Measurements from ENCODE around the gene NACAD.

DNA sequence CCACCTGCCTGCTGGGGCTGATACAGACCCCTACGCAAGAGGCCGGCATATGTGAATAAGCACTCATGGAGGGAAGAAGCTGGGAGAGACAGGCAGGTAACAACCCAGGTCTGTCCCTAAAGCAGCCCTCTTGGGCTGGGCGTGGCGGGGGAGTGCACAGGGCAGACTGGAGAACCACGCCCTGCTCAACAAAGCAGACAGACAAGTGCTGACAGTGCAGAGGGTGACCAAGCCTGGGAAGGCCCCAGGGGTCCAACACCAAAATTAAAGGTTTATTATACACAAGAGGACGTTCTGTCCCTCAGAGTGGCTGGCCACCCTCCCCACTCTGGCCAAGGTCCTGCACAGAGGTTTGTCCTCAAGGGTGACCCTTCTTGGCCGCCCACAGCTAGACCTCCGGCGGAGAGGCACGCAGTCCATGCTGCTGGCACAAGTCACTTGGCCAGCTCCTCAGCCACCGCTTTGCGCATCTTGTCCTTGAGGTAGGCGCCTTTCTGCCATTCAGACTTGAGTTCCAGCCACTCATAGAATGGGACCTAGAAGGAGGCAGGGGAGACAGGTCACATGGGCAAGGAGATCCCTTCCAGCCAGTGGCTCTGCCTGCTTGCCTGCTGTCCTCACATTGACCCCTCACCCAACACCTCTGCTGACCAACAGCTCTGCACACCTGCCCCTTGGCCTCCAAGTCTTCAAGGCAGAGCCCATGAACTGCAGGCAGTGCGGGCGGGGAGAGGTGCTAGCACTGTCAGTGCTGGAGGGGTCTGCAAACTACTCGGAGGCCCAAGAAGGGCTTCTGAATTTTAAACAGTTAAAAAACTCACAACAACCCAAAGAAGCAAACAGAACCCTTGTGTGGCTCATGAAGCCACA, 11.4 kb upstream of the NACAD start:
- TF ChIP-seq CTCF (tag by site-specific recombination; IDR thresholded peaks at IDR 0.05), result no peak
- TF ChIP-seq ZFP3 (tag by site-specific recombination; IDR thresholded peaks at IDR 0.05; ENCODE audit: low read depth), result no peak
- no peak for TF ChIP-seq ZNF670 (tag by site-specific recombination; IDR thresholded peaks at IDR 0.05; ENCODE audit: low read depth)
- TF ChIP-seq ZNF19 (tag by site-specific recombination; IDR thresholded peaks at IDR 0.05; ENCODE audit: low read depth), result no peak

Data from HEK293 (cell line).